WERI-Rb-1 (cell line): ENCODE data around the gene GNL3L.
A peak's percentile ranks its signal among the peaks of the same experiment; 100 is the strongest.
"Not testable (repeated sequence)": the region's sequence is repeated elsewhere in the genome, so short reads cannot be mapped to it uniquely, and the experiment has no call there.

Experiments used
- DNase-seq: peaks from one replicate; pipeline ENCODE4 v3.0.0-alpha.2; 2020
- H3K27ac ChIP-seq: fragments of 250-450 bp; sonication (Bioruptor Pico); 2 replicates; pipeline ENCODE4 v1.5.1; 2020; ENCODE audit warnings: mild to moderate bottlenecking, moderate library complexity
- H3K27me3 ChIP-seq: fragments of 250-450 bp; sonication (Bioruptor Pico); 2 replicates; pipeline ENCODE4 v1.5.1; 2021; ENCODE audit warnings: mild to moderate bottlenecking, low read depth, moderate library complexity; ENCODE audit not compliant: insufficient read depth, severe bottlenecking
- H3K36me3 ChIP-seq: fragments of 250-450 bp; sonication (Bioruptor Pico); 2 replicates; pipeline ENCODE4 v1.5.1; 2020; ENCODE audit warnings: mild to moderate bottlenecking, moderate library complexity
- H3K4me3 ChIP-seq: 2 replicates; pipeline ENCODE4 v1.5.1; 2011; ENCODE audit warnings: low read depth, mild to moderate bottlenecking, control low read depth, low read length
- H3K9me3 ChIP-seq: fragments of 250-450 bp; sonication (Bioruptor Pico); 2 replicates; pipeline ENCODE4 v1.5.1; 2021; ENCODE audit warnings: mild to moderate bottlenecking, moderate library complexity; ENCODE audit not compliant: severe bottlenecking
- TF ChIP-seq, protein P1 (sequence below): IDR thresholded peaks from 2 replicates; pipeline ENCODE4 v1.5.1; 2011; ENCODE audit warnings: low read depth, mild to moderate bottlenecking, control low read depth, inconsistent platforms, low read length

The GNL3L gene, protein sequence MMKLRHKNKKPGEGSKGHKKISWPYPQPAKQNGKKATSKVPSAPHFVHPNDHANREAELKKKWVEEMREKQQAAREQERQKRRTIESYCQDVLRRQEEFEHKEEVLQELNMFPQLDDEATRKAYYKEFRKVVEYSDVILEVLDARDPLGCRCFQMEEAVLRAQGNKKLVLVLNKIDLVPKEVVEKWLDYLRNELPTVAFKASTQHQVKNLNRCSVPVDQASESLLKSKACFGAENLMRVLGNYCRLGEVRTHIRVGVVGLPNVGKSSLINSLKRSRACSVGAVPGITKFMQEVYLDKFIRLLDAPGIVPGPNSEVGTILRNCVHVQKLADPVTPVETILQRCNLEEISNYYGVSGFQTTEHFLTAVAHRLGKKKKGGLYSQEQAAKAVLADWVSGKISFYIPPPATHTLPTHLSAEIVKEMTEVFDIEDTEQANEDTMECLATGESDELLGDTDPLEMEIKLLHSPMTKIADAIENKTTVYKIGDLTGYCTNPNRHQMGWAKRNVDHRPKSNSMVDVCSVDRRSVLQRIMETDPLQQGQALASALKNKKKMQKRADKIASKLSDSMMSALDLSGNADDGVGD

DNA sequence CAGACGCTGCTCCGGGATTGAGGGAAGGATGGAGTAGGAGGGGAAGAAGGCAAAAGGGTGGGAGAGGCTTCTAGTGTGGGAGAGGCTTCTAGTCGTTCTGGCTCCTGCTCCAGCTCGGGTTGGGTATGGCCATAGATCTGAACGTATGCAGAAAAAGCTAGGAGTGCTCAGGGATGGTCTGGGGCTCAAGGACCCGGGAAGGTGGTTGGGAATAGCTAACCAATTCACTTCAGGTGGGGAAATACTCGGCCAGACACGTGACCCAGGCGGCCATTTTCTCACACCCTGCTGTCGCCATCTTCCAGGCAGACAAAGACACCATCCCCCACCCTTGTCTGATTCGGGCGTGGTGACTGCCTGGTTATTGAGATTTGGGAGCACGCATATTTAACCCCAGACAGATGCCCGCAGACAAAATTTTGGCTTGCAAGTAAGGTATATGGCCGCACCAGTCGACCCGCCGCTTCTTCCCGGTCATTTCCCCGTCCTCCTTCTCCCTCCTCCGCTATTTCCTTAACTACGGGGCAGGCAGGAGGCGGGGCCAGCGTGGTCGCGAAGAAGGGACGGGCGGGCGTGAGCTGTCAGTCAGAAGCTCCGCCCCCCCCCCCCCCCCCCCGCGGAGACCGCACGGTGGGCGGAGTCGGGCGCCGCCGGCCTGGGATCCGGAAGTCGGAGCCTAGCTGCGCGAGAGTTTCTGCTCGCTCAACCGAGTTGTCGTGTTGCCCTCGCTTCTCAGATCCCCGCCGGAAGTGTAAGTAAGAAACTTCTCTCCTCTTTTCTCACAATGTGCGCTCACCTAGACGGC, at the start of gene GNL3L:
TSS of gene GNL3L (plus strand) at position 668 of the 805 bp plus-strand sequence. CDS start 2,348 bp downstream, outside the sequence.
- H3K4me3 ChIP-seq: peak within 1 kb of the TSS; percentile 79
- H3K9me3 ChIP-seq: no peaks in the 10 kb centered on the region
- DNase-seq: peak; percentile 87
- TF ChIP-seq, protein P1, sequence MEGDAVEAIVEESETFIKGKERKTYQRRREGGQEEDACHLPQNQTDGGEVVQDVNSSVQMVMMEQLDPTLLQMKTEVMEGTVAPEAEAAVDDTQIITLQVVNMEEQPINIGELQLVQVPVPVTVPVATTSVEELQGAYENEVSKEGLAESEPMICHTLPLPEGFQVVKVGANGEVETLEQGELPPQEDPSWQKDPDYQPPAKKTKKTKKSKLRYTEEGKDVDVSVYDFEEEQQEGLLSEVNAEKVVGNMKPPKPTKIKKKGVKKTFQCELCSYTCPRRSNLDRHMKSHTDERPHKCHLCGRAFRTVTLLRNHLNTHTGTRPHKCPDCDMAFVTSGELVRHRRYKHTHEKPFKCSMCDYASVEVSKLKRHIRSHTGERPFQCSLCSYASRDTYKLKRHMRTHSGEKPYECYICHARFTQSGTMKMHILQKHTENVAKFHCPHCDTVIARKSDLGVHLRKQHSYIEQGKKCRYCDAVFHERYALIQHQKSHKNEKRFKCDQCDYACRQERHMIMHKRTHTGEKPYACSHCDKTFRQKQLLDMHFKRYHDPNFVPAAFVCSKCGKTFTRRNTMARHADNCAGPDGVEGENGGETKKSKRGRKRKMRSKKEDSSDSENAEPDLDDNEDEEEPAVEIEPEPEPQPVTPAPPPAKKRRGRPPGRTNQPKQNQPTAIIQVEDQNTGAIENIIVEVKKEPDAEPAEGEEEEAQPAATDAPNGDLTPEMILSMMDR: no peak
- H3K27ac ChIP-seq: peak within 1 kb of the TSS; percentile 98
- peaks cover 5% of the 10 kb centered on the region for H3K36me3 ChIP-seq
- peaks cover 4% of the 10 kb centered on the region for H3K27me3 ChIP-seq

DNA sequence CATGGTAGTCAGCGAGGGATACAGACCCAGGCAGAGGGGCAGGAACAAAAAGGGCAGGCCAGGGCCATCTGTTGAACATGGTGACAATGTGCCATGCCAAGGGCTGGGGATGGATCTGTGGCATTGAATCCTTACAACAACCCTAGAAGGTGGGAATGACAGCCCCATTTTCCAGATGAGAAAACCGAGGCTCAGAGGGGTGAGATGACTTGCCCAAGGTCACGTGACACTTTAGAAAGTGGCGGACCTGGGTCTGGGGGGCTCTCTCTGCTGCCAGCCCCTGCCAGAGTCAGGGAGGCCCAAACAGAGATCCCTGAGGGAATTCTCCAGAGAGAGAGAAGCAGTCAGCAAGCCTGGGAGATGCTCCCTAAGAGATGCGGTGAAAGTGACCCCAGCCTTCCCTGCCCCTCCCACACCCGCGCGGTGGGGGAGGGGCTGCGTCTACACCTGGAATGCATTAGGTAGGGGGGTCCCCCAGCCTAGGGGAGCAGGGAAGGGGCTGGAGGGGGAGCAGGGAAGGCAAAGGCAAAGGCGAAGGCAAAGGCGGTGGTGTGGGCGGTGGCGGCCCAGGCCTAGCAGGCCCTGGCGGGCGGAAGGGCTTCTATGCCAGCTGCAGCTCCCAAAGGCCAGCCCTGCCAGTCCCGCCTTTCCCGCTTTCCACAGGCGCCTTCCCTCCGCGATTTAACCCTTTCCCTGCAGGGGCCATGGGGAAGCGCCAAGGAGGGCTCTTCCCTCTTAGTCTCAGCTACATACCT, 47.0 kb upstream of the GNL3L start:
- H3K27ac ChIP-seq: no peak overlapping the region
- DNase-seq: no peak
- H3K27me3 ChIP-seq: peaks cover 7% of the 10 kb centered on the region
- no peaks in the 10 kb centered on the region for H3K36me3 ChIP-seq
- H3K4me3 ChIP-seq: no peak overlapping the region
- TF ChIP-seq, protein P1: no peak
- no peaks in the 10 kb centered on the region for H3K9me3 ChIP-seq

DNA sequence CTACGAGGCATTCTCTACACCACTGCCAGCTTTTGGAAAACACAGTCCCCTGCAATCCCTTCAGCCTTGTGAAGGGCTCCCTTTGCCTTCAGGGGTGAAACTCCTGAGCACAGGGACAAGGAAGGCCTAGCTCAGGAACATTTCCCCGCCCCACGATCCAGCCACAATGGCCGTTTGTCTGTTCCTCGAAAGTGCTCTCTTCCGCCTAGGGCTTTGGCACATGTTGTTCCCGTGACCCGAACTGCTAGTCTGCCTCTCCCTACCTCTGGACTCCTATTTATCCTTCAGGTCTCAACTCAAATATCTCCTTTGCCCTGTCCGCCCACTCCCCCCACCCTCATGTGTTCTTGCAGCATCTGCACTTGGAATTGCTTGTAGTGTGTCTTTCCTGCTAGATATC, 46.1 kb upstream of the GNL3L start:
- no peak for DNase-seq
- Histone ChIP-seq H3K27me3 (peaks cover 7% of the 10 kb centered on the region), H3K4me3 (no peak overlapping the region), H3K27ac (no peak overlapping the region), H3K9me3 (no peaks in the 10 kb centered on the region), H3K36me3 (no peaks in the 10 kb centered on the region)
- TF ChIP-seq, protein P1: no peak

DNA sequence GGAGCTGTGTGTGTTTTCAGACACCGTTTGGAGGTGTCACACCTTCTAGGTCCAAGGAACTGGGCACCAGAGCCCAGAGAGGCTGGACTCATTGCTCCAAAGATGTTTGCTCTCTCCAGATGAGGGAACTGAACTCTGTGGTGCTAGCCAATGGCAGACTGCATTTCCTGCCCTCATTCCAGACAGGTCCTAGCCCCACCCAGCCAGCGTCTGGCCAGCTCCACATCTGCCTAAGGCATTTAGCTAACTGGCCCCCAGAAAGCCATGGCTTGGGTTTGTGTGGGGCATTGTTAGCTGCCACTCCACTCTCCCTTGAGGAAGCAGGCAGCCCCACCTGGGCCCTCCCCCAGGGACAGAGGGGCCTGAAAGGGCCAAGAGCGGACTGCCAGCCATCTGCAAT, 45.4 kb upstream of the GNL3L start:
- TF ChIP-seq, protein P1: no peak
- H3K36me3 ChIP-seq: no peaks in the 10 kb centered on the region
- H3K4me3 ChIP-seq: no peak overlapping the region
- H3K27me3 ChIP-seq: peaks cover 7% of the 10 kb centered on the region
- no peak overlapping the region for H3K27ac ChIP-seq
- DNase-seq: no peak
- no peaks in the 10 kb centered on the region for H3K9me3 ChIP-seq

DNA sequence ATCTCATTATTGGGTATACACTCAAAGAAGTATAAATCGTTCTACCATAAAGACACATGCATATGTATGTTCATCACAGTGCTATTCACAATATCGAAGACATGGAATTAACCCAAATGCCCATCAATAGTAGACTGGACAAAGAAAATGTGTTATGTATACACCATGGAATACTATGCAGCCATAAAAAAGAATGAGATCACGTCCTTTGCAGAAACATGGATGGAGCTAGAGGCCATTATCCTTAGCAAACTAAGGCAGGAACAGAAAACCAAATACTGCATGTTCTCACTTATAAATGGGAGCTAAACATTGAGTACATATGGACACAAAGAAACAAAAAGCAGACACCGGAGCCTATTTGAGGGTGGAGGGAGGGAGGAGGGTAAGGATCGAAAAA, 40.2 kb upstream of the GNL3L start:
- H3K4me3 ChIP-seq, DNase-seq, H3K36me3 ChIP-seq, H3K9me3 ChIP-seq, H3K27me3 ChIP-seq, H3K27ac ChIP-seq: not testable (repeated sequence)
